ENCODE measurements around the gene PMS1.
"Not testable (repeated sequence)": the region's sequence is repeated elsewhere in the genome, so short reads cannot be mapped to it uniquely, and the experiment has no call there.

Gene PMS1

GRCh38 chr2:189874586-189875320, 90.5 kb downstream of the PMS1 start:
- no peak overlapping the region for H3K4me3 ChIP-seq (ENCODE audit: low read length)
- no peak for DNase-seq (ENCODE audit: low read depth)
- TF ChIP-seq, protein P1, sequence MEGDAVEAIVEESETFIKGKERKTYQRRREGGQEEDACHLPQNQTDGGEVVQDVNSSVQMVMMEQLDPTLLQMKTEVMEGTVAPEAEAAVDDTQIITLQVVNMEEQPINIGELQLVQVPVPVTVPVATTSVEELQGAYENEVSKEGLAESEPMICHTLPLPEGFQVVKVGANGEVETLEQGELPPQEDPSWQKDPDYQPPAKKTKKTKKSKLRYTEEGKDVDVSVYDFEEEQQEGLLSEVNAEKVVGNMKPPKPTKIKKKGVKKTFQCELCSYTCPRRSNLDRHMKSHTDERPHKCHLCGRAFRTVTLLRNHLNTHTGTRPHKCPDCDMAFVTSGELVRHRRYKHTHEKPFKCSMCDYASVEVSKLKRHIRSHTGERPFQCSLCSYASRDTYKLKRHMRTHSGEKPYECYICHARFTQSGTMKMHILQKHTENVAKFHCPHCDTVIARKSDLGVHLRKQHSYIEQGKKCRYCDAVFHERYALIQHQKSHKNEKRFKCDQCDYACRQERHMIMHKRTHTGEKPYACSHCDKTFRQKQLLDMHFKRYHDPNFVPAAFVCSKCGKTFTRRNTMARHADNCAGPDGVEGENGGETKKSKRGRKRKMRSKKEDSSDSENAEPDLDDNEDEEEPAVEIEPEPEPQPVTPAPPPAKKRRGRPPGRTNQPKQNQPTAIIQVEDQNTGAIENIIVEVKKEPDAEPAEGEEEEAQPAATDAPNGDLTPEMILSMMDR (IDR thresholded peaks at IDR 0.05; ENCODE audit: insufficient read depth, low read depth, low read length, missing control alignments) = no peak

- H3K4me3 ChIP-seq (ENCODE audit: low read length) = no peak overlapping the region
- TF ChIP-seq, protein P1 (IDR thresholded peaks at IDR 0.05; ENCODE audit: insufficient read depth, low read depth, low read length, missing control alignments) = no peak
- DNase-seq (ENCODE audit: low read depth) = no peak
Measured at GRCh38 chr2:189876271-189876670, 92.0 kb downstream of the PMS1 start.

DNA sequence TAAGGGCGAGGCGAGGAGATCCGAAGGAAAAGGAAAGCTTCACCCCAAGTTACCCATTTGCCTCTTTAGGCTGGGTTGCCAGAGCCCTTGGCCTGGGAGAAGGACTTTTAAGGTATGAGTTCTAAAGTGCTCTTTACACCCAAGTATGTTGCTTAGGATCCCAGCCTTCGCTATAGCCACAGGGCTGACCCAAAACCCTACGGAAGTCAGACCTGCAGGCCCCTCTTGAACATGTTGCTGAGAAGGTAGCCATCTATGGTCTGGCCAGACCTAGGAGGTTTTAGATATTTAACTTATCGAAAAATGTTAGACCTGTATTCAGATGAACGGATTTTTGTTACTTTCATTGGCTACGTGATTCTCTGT, 95.4 kb downstream of the PMS1 start:
- H3K4me3 ChIP-seq (ENCODE audit: low read length) = no peak overlapping the region
- TF ChIP-seq, protein P1 (IDR thresholded peaks at IDR 0.05; ENCODE audit: insufficient read depth, low read depth, low read length, missing control alignments) = no peak
- DNase-seq (ENCODE audit: low read depth) = no peak

DNA sequence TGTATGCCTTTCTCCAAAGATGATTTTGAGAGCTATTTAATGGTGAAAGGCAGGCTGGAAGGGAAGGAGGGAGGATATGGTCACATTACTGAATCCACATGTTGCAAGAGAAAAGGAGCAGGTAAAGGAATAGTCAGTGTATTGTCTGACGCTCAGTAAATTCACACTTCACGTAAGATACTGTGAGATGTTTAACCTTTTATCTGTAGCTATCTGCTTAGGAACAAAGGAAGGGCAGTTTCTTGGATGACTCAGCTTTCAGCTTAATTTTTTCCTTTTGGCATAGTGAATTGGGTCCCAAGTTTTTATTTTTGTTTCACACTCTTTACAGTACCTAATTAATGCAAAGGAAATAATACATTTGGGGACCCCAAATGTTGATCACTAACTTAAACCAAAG, 96.2 kb downstream of the PMS1 start:
- DNase-seq (ENCODE audit: low read depth) = no peak
- H3K4me3 ChIP-seq (ENCODE audit: low read length) = no peak overlapping the region
- TF ChIP-seq, protein P1 (IDR thresholded peaks at IDR 0.05; ENCODE audit: insufficient read depth, low read depth, low read length, missing control alignments) = no peak

DNA sequence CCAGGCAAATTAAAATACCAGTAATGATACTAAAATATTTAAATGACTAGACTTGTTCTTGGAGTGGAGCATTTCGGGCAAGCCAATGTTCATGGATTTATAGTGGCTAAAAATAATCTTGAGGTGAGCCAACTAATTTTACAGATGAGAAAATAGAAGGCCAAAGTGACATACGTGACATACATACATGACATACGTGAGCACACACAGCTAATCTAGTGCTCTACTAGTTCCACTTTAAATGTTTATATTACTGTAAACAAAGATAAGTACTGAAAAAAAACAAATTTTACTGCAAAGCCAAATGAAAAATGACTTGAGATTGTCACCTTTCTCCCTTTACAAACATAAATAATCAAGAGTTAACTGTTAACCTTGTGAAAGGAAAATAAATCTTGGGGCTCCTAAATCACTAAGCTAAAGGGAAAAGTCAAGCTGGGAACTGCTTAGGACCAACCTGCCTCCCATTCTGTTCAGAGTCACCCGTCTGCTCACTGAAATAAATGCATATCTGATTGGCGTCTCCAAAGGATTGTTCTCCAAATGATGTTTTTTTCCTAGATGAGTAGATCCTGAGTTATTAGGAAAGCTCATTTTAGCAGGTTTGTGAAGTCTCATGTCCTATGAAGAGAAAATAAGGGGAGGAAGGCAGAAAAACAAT, 96.7 kb downstream of the PMS1 start:
- no peak overlapping the region for H3K4me3 ChIP-seq (ENCODE audit: low read length)
- TF ChIP-seq, protein P1 (IDR thresholded peaks at IDR 0.05; ENCODE audit: insufficient read depth, low read depth, low read length, missing control alignments) = no peak
- no peak for DNase-seq (ENCODE audit: low read depth)

DNA sequence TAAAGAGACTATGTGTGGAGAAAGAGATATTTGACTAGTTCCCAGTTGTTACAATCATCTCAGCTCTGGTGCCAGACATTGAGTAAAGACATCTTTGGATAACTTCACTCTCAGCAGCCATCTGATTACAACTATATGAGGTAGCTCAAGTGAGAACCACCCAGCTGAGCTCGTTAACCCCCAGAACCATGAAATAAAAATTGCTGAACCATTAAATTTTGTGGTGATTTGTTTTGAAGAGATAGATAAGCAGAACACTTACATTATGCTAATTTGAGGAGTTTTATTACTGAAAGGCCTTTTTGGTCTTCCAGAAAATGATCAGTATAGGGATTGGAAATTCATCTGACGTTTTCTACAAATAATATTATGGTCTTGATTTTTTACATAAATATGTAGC, 101.1 kb downstream of the PMS1 start:
- no peak overlapping the region for H3K4me3 ChIP-seq (ENCODE audit: low read length)
- TF ChIP-seq, protein P1 (IDR thresholded peaks at IDR 0.05; ENCODE audit: insufficient read depth, low read depth, low read length, missing control alignments) = no peak
- DNase-seq (ENCODE audit: low read depth) = no peak

GRCh38 chr2:189892546-189893294, 108.5 kb downstream of the PMS1 start:
- H3K4me3 ChIP-seq (ENCODE audit: low read length); DNase-seq (ENCODE audit: low read depth): not testable (repeated sequence)

All from epithelial cell of esophagus (primary cell).